CMK (cell line): ENCODE results near the gene OXTR.

Source experiments
- DNase-seq: peaks from one replicate; pipeline ENCODE4 v3.0.0-alpha.2; 2010; ENCODE audit warnings: low read depth

Gene OXTR

DNA sequence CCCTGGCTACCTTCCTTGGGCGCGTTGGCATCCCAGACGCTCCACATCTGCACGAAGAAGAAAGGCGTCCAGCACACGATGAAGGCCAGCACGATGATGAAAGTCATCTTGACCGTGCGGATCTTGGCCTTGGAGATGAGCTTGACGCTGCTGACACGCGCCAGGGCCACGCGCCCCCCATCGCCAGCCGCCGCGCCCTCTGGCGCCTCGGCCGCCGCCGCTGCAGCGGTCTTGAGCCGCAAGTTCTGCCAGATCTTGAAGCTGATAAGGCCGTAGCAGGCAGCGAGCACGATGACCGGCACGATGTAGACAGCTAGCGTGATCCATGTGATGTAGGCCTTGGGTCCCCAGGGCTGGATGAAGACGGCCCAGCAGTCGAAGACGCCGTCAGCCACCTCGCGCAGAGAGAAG is 2.2 kb downstream of the OXTR start:
- no peak for DNase-seq

DNA sequence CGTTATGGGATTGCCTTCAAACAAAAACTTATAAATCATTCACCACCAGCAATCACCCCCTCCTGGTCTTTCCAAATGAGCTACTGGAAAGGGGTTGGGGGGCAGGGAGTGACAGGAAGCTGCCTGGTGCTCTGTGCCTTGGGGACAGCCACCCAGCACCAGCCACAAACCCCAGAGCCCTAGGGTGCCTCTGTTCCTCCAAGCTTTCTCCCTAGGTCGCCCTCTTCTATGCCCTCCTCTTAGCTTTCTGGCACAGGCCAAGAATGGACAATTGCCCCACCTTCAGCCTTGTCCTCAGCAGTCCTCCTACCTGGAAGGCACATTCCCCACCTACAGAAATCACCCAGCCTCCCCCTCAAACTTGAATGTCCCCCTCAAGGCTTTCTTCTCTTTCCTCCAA is 3.3 kb downstream of the OXTR start:
- DNase-seq: no peak

DNA sequence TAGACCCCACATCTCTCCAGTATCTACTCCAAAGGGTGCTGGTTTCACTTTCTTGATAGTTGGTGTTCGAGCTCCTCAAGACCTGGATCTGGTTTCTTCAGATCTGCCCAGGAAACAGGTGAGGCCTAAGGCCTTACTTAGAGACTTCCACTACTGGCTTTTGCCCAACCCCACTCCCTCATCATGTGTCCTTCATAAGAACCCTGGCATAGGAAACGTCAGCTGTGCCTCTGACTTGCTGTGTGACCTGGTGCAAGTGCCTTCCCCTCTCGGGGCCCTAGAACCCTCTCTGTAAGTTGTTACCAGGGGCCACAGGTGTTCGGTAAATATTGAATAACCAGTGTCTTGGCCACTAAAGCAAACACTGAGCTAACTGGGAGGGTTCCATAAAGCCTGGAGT is 3.9 kb downstream of the OXTR start:
- DNase-seq: no peak

DNA sequence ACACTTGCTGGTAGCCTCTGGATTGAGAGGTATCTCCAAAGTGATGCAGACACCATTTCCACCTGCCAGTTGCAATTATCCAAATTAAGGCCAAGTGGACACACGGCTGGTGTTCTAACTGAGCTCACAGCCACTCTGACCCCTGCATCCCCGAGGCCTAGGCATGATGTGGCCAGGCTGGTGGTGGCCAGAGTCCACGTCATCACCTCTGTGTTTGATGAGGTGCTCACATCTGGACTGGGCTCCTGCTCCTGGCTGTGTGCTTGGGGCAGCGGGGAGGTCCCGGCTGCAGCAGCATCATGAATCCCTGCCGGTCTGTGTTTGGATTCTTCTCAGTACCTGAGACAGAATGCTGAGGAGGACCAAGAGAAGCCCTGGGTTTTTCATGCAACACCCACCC is 4.9 kb downstream of the OXTR start:
- no peak for DNase-seq

DNA sequence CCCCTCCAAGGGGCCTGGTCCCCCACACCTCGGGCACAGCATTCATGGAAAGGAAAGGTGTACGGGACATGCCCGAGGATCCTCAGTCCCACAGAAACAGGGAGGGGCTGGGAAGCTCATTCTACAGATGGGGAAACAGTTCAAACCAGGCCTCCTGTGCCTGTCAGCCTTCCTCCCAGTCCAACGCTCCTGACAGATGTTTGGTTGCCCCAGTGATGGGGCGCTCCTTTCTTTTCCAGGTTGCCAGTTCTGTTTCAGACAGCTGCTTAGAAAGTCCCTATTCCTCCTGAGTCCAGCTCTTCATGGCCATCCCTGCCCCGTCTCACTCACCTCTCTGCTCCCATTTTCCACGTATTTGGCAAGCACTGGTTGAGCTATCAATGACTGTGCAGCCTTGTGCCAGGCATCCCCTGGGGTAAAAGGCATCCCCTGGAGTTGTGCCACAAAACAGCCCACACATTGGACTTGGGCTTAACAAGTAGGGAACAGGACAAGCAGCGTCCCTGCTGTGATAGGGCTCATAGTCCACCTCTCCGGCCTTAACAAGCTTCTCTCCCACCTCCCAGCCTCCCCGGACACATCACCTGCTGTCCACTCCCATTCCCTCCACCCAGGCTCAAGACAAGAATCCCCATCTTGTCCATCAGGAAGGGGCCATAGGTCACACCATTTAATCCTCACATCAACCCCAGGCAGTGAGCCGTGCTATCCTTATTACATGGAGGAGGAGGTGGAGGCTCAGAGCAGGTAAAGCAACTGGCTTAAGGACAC is 6.6 kb downstream of the OXTR start:
- DNase-seq: no peak

DNA sequence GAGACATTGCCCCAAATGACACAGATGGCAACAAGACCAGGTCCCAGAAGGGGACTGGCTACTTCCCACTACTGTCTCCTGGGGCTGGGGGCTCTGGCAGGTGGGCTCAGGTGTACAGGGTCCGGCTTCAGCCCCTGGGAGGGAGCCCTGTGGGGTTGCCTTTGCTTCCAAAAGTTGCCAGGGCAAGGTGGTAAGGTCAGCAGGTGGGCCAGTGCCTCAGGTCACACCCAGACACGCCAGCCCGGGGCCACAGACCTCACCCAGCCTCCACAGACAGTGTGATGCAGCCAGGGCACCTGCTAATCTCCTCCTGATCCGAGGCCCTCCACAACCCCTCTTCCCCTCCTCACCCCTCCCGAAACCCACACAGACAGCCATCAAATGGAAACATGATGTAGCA is 7.5 kb downstream of the OXTR start:
- DNase-seq: no peak

DNA sequence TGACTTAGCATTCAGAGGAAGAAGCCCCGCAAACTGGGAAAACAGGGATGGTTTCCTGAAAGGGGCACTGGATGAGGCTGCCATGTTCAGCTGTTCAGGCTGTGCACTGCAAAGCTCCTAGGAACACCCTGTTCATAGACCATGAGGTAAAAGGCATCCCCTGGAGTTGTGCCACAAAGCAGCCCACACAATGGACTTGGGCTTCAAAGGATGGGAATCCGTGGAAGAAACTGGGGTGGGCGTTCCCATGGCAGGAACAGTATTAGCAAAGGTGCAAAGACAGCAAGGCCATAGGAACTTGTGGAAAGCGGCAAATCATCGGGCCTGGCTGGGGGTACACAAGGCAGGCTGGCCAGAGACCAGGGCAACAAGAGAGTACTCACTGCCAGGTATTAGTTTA is 8.9 kb downstream of the OXTR start:
- DNase-seq: no peak

DNA sequence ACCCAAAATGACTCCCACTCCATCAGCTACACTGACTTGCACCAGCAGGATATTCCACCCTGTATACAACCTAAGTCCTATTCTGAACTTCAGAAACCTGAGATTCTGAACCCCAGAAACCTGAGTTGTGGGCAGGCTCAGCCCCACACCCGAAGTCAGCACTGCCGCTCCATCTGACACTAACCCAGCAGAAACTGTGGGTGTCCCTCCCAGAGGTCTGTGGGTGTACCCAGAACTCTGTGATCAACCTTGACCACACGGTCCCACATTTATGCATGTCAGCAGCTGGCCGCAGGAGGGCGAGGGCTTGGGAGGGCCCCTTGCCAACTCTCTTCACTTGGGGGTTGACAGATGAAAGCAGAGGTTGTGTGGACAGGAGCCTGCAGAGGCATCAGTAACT is 9.3 kb downstream of the OXTR start:
- DNase-seq: no peak

DNA sequence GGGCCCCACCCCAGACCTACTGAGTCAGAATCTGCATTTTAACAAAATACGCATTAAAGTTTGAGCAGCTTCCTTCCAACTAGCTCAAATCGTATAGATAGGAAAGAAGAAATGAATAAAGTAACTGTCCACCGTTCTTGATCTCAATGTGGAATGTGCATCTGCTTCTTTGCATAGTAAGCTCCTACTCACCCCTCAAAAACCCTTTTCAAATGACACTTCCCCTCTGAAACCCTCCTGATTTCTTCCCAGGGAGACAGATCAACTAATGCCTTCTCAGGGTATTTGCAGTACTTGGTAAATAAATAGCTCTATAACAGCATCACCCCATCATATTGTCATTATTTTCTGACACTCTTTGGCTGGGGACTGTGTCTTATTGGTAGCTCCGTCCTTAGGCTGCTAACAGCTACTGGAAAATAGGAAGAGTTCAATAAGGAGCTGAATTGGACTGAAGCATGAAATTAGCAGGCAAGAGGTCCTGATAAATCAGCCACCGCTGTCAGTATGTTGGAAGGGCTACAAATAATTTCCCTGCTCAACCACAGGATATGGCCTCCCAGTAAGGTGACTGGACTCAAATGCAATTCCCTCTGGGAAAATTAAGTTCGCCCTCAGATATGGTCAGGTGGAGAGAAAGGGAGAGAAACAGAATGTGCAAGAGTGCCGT is 10.2 kb downstream of the OXTR start:
- DNase-seq: no peak

DNA sequence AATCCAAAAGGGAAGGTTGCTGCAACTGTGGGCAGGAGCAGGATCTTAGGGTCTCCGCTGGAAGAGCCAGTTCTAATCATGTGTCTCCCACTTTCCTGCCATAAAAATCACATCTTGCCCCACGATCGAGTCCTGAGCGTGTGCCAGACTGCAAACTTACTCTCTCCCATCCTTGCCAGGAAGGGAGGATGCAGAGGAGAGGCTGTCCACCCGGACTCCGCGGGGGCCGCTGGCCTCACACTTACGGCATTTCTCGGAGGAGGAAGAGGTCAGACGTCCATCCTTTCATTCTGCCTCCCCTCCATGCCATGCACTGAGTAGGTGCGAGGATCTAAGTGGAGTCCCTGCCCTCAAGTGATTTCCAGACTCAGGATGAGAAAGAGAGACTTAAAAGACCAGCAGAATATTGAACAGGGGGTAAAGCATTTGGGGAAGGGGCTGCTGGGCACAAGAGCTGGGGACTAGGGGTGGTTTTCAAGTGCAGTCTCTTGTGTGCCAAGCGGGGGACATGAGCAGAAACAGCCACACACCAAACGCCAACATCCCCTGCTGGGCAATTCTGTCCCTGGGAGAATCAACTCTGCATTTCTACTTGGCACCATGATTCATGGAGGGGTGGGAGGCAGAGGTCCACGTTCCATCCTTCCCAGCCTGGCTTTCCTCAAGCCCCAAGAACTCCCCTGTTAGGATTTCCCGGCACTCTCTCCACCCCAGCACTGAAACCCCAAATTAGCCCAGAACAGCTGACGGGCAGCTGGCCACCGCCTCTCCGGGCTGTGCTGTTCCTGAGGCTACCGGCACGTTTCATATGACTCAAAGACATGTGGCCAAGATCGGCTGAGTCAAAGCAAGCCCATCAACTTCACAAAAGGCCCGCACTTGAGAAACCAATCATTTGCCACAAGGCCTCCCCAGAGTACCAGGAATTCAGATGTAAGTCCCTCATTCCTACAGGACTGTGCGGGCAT is 11.6 kb downstream of the OXTR start:
- no peak for DNase-seq

DNA sequence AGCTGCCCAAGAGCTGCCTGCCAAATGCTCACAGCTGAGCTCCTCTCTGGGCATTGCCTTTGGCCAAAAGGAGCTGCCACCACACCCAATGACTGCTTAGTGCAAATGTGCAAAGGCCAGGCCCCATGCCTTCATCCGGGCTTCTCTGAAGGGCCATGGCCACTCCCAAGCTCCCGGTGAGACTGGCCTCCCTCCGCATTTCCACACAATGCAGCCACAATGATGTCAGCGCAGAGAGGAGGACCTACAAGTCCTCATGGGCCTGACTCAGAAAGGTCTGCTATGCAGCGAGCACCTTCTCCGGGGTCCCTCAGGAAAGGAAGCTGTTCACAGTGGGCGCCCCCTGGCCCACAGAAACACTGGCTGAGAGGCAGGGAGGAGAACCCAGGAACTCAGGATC is 12.7 kb downstream of the OXTR start:
- no peak for DNase-seq

DNA sequence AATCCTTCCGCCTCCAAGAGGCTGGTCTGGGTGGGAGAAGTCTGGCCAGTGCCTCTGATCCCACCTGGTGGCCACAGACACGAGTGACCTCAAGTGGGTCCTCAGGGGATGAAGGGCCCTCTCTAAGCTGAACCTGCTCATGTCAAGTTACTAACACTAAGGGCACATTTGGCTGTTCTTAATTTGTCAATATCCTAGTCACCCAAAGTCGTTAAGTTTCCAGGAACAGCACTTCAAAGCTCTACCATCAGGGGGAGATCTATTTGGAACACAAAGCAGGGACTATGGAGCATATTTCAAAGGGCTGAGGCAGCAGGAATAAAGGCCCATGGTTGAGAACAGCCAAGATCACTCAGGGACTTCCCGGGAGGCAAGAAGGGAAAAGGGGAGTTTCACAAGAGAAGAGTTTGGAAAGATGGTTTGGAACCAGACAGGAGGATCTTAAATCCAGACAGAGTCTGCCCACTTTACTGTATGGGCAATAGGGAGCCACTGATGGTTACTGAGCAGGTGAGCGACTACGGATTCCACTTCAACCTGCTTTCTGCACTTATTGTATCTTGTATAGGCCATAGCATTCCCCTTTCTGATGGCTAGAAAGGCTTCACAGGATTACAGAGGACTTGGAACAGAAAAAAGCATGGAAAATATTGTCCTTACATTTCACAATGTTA is 13.7 kb downstream of the OXTR start:
- DNase-seq: no peak

DNA sequence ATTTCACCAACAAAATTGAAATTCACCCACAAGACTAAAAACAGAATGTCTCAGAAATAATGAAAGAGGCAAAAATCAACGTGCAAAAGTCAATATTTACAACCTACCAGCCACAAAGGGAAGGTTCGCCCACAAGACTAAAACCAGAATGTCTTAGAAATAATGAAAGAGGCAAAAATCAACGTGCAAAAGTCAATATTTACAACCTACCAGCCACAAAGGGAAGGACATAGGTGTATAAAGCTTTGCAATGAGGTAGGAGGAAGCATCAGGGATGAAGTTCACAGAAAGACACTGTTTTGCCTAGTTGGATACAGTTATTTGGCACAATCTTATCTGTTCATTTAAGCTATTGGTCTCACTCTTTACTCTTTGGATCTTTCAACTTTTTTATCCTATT is 14.3 kb downstream of the OXTR start:
- DNase-seq: no peak

DNA sequence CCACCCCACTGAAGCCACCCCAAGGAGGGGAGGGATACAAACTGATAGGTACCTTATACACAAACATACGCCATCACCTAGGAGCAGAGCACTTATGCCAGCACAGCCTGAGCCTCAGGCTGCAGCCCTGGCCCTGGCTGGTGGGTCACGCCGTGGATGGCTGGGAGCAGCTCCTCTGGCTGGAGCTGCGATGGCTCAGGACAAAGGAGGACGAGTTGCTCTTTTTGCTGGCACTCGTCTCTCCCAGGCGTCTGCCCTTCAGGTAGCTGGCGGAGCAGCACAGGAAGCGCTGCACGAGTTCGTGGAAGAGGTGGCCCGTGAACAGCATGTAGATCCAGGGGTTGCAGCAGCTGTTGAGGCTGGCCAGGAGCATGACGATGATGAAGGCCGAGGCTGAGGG is 16.6 kb downstream of the OXTR start:
- no peak for DNase-seq

DNA sequence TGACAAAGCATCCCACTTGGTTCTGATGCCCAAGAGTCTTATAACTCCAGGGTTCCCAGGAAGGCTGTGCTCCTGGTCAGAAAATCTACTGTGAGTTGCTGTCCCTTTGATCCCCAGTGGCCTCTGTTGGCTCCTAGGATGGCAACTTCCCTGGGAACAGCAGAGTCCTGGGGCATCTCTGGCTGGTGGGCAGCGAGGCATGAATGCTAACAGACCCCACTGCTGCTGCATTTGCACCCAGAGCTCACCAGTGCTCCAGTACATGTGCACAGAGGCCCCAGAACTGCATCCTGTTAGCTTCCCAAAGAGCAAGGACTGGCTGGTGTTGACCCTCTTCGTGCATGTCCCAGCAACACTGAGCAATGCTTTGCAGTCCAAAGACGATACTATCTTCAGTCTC is 20.1 kb downstream of the OXTR start:
- DNase-seq: no peak

DNA sequence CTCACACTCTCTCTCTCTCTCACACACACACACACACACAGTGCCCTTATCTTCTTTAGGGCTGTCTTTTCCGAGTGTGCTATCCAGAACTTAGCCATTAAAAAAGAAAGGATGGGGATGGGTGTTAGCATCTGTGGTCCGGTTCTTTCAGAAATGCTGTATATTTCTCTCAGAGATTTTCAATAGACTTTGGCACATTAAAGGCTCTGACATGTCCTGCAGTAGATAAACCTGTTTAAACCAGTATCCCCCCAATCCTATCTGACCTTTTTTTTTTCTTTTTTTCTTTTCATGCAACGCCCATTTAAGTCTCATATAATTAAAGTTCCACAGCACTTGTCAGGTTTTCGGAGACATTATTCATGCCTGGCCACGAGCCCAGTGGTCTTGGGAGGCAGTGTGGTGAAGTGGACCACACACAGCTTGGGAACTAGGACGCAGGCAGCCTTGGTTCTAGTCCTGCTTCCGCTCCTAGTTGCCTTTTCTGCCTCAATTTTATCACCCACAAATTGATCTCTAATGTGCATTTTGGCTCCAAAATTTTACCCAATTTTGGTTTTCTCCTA is 22.6 kb downstream of the OXTR start:
- no peak for DNase-seq

DNA sequence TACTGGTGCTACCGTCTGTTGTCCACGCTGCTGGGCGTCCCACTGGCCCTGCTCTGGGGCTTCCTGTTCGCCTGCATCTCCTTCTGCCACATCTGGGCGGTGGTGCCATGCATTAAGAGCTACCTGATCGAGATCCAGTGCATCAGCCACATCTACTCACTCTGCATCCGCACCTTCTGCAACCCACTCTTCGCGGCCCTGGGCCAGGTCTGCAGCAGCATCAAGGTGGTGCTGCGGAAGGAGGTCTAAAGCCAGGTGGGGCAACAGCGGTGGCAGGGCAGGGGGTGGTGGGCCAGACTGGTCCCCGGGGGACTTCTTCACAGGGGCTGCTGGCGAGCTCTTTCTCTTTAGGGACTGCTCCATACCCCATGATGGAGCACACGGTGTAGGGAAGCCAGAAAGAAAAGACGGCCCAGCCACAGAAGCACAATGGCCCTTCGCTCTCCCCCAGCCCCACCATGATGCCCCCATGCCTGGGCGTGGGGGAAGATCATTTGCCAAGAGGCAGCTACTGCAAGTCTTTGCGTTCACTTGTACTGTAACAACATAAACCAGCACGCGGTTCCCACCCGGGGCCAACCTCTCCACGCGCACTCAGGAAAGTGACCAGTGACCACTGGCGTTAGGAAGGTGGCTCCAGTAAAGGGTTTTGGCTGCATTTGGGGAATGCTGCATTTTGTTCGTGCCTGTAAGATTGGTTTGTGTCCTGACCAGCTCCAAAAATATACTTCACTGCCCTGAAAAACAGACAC is 23.6 kb downstream of the OXTR start:
- no peak for DNase-seq

DNA sequence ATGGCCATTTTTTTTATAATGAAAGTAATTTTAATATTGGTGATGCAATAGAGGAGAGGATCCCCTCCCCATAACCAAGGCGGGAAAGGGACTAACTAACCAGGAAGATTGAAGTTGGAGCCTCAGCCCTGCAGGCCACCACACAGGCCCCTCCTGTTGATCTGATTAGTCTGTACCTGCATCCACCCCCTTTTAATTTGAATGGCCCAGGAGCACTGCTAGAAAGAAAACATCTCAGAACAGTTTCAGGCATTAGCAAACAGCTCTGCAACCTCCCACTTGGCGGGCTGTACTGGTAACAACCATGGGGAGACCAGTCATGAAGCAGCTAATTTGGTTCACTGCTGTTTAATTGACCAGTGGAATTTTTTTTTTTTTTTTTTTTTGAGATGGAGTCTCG is 25.5 kb downstream of the OXTR start:
- DNase-seq: no peak

DNA sequence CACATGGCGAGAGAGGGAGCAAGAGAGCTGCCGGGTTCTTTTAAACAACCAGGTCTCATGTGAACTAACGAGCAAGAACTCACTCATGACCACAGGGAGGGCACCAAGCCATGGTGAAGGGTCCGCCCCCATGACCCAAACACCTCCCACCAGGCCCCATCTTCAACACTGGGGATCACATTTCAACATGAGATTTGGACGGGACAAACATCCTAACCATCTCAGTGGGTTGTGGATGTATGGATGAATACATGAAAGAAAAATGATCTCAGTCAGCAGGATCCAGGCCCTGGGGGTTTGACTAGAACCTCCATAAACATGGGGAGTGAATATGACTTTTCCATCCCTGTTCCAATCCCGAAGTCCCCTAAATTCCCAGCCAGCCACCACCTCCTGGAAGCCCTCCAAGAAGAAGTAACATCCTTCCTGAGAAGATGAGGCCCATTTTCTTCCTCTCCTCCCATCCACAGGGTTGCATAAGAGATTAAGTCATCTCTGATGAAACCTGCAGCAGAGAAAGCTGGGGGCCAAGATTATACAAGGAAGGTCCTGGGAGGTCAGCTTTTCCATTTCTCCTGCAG is 26.3 kb downstream of the OXTR start:
- DNase-seq: no peak

DNA sequence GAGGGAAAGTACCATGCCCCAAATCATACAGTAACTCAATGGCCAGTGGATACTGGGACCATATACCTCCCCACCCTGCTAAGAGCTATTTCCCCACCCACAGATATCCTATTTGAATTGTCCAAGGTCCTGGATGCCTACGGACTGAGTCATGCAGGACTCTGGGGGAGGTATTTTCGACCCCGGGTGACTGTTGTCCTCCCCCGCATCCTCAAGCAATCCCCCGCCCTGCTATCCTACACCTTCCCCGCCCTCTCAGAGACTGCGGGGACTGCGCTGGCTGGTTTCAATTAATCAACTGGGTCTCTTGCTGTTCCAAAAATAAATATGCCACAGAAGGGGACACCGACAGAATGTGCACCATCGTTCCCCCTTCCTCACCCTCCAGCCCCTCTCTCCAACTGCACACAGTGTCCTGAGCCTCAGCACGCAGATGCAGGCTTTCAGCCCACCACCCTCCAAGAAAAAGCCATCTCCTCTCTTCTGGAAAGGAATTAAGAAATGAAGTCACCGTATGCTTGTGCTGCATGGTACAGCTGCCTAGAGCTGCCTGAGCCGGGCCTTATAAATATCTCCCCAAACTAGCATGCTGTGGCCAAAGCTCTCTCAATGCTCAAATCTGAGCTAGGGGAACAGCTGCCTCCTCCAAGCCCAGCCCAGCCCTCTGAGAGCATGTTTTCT is 27.7 kb downstream of the OXTR start:
- DNase-seq: no peak
